OCI-LY7 (cell line): Measurements from ENCODE around the gene CRYBB1. TPM values are rescaled to one million over a fixed set of nuclear protein-coding genes. Genes with fewer than 3 reads are reported as not detected.
"Not testable (repeated sequence)": the region's sequence is repeated elsewhere in the genome, so short reads cannot be mapped to it uniquely, and the experiment has no call there.

Experiments used
- BruUV-seq: library from RNA; stranded (reverse); fragments of 400-500 nt; replicated peaks from 2 replicates; lab custom pipeline; 2021; lab: Mats Ljungman, UMichigan
- CTCF ChIA-PET: fragments of 300-600 bp; sonication (Branson Sonifier 250); formaldehyde crosslinking; loops from one replicate; lab custom pipeline; 2022; ENCODE audit warnings: antibody characterized with exemption; ENCODE audit not compliant: unreplicated experiment; lab: Charles Lee
- POLR2A ChIA-PET: fragments of 300-600 bp; sonication (Branson Sonifier 250); formaldehyde crosslinking; loops from one replicate; lab custom pipeline; 2022; ENCODE audit warnings: antibody characterized with exemption; lab: Charles Lee
- DNase-seq: peaks from one replicate; pipeline ENCODE4 v3.0.0-alpha.2; 2015; ENCODE audit warnings: low spot score
- H2AFZ ChIP-seq: fragments of 200-600 bp; sonication (generic), shearing (Covaris generic); 2 replicates; pipeline ENCODE4 v1.6.1; 2014; ENCODE audit warnings: mild to moderate bottlenecking, antibody characterized with exemption, low read length, moderate library complexity
- H3K27ac ChIP-seq: fragments of 200-600 bp; sonication (generic); 2 replicates; pipeline ENCODE4 v1.5.1; 2014; ENCODE audit warnings: mixed run types, low read depth, mild to moderate bottlenecking, moderate library complexity, low read length, inconsistent platforms; ENCODE audit not compliant: poor library complexity, severe bottlenecking
- H3K36me3 ChIP-seq: fragments of 200-600 bp; sonication (generic); 2 replicates; pipeline ENCODE4 v1.6.1; 2014; ENCODE audit warnings: mild to moderate bottlenecking, antibody characterized with exemption, low read length, moderate library complexity, mixed read lengths; ENCODE audit not compliant: insufficient read depth
- H3K4me1 ChIP-seq: fragments of 200-600 bp; sonication (generic); 2 replicates; pipeline ENCODE4 v1.5.1; 2014; ENCODE audit warnings: mild to moderate bottlenecking, low read length; ENCODE audit not compliant: insufficient read depth, poor library complexity, severe bottlenecking
- H3K4me2 ChIP-seq: fragments of 200-600 bp; sonication (generic); 2 replicates; pipeline ENCODE4 v1.6.1; 2014; ENCODE audit warnings: mild to moderate bottlenecking, low read length
- H3K4me3 ChIP-seq: fragments of 200-600 bp; sonication (generic); 2 replicates; pipeline ENCODE4 v1.5.1; 2014; ENCODE audit warnings: mild to moderate bottlenecking, low read depth, low read length; ENCODE audit not compliant: poor library complexity, severe bottlenecking
- H3K79me2 ChIP-seq: fragments of 200-600 bp; sonication (generic); 2 replicates; pipeline ENCODE4 v1.6.1; 2016; ENCODE audit warnings: low read depth, mild to moderate bottlenecking, low read length, moderate library complexity, mixed read lengths; ENCODE audit not compliant: insufficient read depth
- H3K9me2 ChIP-seq: fragments of 200-600 bp; sonication (generic); 2 replicates; pipeline ENCODE4 v1.6.1; 2016; ENCODE audit warnings: mild to moderate bottlenecking, low read length, mixed read lengths; ENCODE audit not compliant: insufficient read depth
- H3K9me3 ChIP-seq: fragments of 200-600 bp; sonication (generic); 2 replicates; pipeline ENCODE4 v1.6.1; 2014; ENCODE audit warnings: mild to moderate bottlenecking, mixed run types, low read length, mixed read lengths
- H4K20me1 ChIP-seq: fragments of 200-600 bp; sonication (generic); 2 replicates; pipeline ENCODE4 v1.6.1; 2014; ENCODE audit warnings: mild to moderate bottlenecking, antibody characterized with exemption, low read length, moderate library complexity, mixed read lengths; ENCODE audit not compliant: insufficient read depth
- EZH2phosphoT487 ChIP-seq: fragments of 200-600 bp; sonication (generic); IDR thresholded peaks from 2 replicates; pipeline ENCODE4 v1.6.1; 2018; ENCODE audit warnings: low read depth, borderline replicate concordance, mild to moderate bottlenecking, mixed run types, antibody characterized with exemption, low read length, moderate library complexity, mixed read lengths
- intact Hi-C: fragments of 100-400 bp; cut with micrococcal nuclease; formaldehyde crosslinking; loops from one replicate; pipeline ENCODE4 v1.10.0; 2022; ENCODE audit not compliant: unreplicated experiment
- total RNA-seq, 2 experiments: library from RNA; depleted of rRNA in 1 of 2; stranded (reverse); fragments of >200 nt in 1 of 2; shearing (Covaris generic) in 1 of 2; gene quantifications; 2 replicates each; pipeline ENCODE4 v1.2.3, GENCODE V29; 2014 to 2022
- TF ChIP-seq, protein P1 (sequence below): fragments of 200-600 bp; sonication (generic); conservative IDR thresholded peaks from 2 replicates; pipeline ENCODE4 v1.5.1; 2014; ENCODE audit warnings: mild to moderate bottlenecking, antibody characterized with exemption, low read length, moderate library complexity, mixed read lengths

CRYBB1 gene
- total RNA-seq, 2 experiments from 2014 or later = 0.35 TPM; not detected in 1

DNA sequence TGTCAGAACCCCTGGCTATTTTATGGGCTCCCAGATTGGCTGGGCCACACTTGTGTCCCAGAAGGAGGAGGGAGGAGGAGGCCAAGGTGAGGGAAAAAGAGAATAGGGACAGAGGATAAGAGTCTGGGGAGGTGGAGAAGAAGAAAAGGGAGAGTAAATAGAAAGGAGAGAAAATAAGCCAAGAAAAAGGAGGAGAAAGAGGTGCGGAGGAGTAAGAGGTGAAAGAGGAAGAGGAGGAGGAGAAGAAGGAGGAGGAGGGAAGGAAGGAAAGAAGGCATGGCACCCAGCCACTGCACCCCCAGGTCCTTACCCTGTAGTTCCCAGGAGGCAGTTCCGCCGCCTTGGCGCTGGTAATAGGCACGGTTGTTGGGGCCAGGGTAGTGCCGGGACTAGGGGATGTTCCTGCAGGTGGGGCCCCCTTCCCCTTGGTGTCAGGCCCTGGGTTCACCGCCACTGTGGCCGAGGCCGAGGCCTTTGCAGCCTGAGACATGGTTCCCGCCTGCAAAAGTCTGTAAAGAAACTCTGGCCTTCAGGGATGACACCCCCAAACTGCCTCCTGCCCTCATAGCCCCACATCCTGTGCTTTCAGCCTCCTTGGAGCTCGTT lies 1.9 kb downstream of the CRYBB1 start:
- Histone ChIP-seq H4K20me1 (no peaks in the 10 kb centered on the region), H3K36me3 (no peaks in the 10 kb centered on the region), H3K4me2 (peak overlapping the region; percentile 55), H3K9me3 (no peaks in the 10 kb centered on the region), H2AFZ (no peak overlapping the region; the same call in 1 of the 2 replicates), H3K4me1 (peaks cover 45% of the 10 kb centered on the region), H3K4me3 (no peak overlapping the region), H3K9me2 (no peaks in the 10 kb centered on the region), H3K79me2 (no peaks in the 10 kb centered on the region), H3K27ac (peak overlapping the region; percentile 42)
- CTCF ChIA-PET = no interaction called here
- peak; percentile 6 for DNase-seq
- POLR2A ChIA-PET = interaction anchor here (1.1 to 1.2 kb wide), 2 partner anchors 8 to 54 kb away, joined by 4 read pairs; no protein-coding TSS in a partner anchor
- intact Hi-C loops = loop anchor here (1.0 kb wide), 1 partner anchor 81 kb away; no protein-coding TSS in a partner anchor
- no peak for TF ChIP-seq EZH2phosphoT487
- BruUV-seq = no TSS peak

DNA sequence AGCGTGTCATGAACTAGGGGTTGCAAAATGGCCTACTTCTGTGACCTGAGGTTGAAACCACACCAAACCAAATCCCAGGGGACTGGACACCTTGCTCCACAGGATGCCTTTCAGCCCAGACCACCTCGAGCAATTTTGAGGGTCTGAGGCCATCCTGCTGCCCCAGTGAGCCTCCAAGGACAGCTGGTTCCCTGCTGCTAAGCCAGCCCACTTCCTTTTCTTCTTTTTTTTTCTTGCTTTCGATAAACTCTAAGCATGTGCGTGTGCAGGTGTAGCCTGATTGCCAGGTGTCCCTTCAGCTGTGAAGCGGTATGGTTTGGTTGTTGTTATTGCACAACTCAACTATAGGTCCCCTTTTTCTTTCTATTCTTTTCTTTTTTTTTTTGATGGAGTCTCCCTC lies 2.7 kb downstream of the CRYBB1 start:
- H2AFZ ChIP-seq = no peak overlapping the region
- no peaks in the 10 kb centered on the region for H3K9me3 ChIP-seq
- no peaks in the 10 kb centered on the region for H4K20me1 ChIP-seq
- H3K4me1 ChIP-seq = peaks cover 53% of the 10 kb centered on the region
- DNase-seq = peak; percentile 92
- H3K27ac ChIP-seq = peak overlapping the region; percentile 42
- no peaks in the 10 kb centered on the region for H3K79me2 ChIP-seq
- CTCF ChIA-PET = no interaction called here
- H3K4me3 ChIP-seq = no peak overlapping the region
- no peaks in the 10 kb centered on the region for H3K36me3 ChIP-seq
- H3K9me2 ChIP-seq = no peaks in the 10 kb centered on the region
- TF ChIP-seq, protein P1, sequence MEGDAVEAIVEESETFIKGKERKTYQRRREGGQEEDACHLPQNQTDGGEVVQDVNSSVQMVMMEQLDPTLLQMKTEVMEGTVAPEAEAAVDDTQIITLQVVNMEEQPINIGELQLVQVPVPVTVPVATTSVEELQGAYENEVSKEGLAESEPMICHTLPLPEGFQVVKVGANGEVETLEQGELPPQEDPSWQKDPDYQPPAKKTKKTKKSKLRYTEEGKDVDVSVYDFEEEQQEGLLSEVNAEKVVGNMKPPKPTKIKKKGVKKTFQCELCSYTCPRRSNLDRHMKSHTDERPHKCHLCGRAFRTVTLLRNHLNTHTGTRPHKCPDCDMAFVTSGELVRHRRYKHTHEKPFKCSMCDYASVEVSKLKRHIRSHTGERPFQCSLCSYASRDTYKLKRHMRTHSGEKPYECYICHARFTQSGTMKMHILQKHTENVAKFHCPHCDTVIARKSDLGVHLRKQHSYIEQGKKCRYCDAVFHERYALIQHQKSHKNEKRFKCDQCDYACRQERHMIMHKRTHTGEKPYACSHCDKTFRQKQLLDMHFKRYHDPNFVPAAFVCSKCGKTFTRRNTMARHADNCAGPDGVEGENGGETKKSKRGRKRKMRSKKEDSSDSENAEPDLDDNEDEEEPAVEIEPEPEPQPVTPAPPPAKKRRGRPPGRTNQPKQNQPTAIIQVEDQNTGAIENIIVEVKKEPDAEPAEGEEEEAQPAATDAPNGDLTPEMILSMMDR = no peak
- no peak for TF ChIP-seq EZH2phosphoT487
- no TSS peak for BruUV-seq
- intact Hi-C loops = loop anchor here (1.0 kb wide), 1 partner anchor 80 kb away; no protein-coding TSS in a partner anchor
- POLR2A ChIA-PET = no interaction called here
- peak overlapping the region; percentile 55 for H3K4me2 ChIP-seq

DNA sequence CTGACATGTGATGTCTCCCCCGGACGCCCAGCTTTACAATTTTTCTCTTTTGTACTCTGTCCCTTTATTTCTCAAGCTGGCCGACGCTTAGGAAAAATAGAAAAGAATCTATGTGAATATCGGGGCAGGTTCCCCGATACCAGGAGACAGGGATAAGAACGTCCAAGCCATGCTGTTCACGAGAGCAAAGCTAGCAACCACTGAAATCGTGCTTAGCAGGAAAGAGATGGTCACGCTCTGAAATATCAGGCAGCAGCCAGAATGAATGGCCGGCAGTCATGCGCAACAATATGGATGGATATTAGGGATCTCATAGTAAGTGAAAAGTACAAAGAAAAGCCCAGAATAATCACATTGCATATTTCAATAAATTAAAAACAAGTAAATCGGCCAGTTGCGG lies 3.5 kb downstream of the CRYBB1 start:
- no peaks in the 10 kb centered on the region for H3K79me2 ChIP-seq
- peaks cover 61% of the 10 kb centered on the region for H3K4me1 ChIP-seq
- no peaks in the 10 kb centered on the region for H3K36me3 ChIP-seq
- H3K9me3 ChIP-seq = no peaks in the 10 kb centered on the region
- H4K20me1 ChIP-seq = no peaks in the 10 kb centered on the region
- ChIA-PET POLR2A (interaction anchor here (0.6 kb wide), 1 partner anchor 35 kb away, joined by 3 read pairs; no protein-coding TSS in a partner anchor), CTCF (no interaction called here)
- intact Hi-C loops = no loop called here
- H3K9me2 ChIP-seq = no peaks in the 10 kb centered on the region
- no peak overlapping the region; the same call in 1 of the 2 replicates for H3K4me2 ChIP-seq
- BruUV-seq = no TSS peak
- no peak overlapping the region for H2AFZ ChIP-seq
- H3K4me3 ChIP-seq = no peak overlapping the region
- H3K27ac ChIP-seq = no peak overlapping the region
- DNase-seq = no peak
- no peak for TF ChIP-seq EZH2phosphoT487
- TF ChIP-seq, protein P1 = no peak

DNA sequence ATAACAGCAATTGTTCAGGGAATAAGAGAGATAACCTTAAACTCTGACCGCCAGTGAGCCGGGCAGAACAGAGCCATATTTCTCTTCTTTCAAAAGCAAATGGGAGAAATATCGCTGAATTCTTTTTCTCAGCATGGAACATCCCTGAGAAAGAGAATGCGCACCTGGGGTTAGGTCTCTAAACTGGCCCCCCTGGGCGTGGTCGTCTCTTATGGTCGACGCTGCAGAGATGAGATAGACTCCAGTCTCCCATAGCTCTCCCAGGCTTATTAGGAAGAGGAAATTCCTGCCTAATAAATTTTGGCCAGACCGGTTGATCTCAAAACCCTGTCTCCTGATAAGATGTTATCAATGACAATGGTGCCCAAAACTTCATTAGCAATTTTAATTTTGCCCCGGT lies 4.1 kb downstream of the CRYBB1 start:
- H3K4me1 ChIP-seq = peaks cover 61% of the 10 kb centered on the region
- H2AFZ ChIP-seq, H4K20me1 ChIP-seq, BruUV-seq, H3K4me2 ChIP-seq, H3K4me3 ChIP-seq, CTCF ChIA-PET, DNase-seq, H3K9me2 ChIP-seq, H3K36me3 ChIP-seq, POLR2A ChIA-PET, intact Hi-C loops, H3K79me2 ChIP-seq, H3K9me3 ChIP-seq, H3K27ac ChIP-seq: not testable (repeated sequence)
